DND-41 (cell line): Measurements from ENCODE around the gene HACD2.

Source experiments
- EZH2 ChIP-seq: IDR thresholded peaks from 3 replicates; pipeline ENCODE4 v1.6.1; 2012; ENCODE audit warnings: borderline replicate concordance, low read depth, mild to moderate bottlenecking, moderate library complexity, low read length, inconsistent platforms; ENCODE audit not compliant: severe bottlenecking
- TF ChIP-seq, protein P1 (sequence below): IDR thresholded peaks from 2 replicates; pipeline ENCODE4 v1.5.1; 2012; ENCODE audit warnings: borderline replicate concordance, low read length, moderate library complexity, mild to moderate bottlenecking; ENCODE audit not compliant: poor library complexity, severe bottlenecking; ENCODE audit errors: extremely low read depth

DNA sequence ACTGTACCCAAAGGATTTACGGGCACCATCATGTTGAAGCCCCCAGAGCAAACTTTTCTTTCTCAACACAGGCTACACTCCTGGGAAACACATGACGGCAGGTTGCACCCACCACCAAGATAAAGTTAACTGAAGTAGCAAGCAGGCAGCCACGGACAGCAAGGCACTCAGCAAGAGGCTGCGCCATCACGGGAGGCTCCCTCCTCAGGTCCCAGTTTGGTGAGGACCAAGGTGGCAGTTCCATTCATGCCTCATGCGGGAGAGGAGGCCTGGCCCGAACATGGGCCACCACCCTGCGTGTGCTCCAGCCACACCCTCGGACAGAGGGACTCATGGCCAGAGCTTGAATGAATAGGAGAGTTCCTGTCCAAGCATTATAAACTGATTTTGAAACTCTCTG, 142.7 kb downstream of the HACD2 start:
- TF ChIP-seq, protein P1, sequence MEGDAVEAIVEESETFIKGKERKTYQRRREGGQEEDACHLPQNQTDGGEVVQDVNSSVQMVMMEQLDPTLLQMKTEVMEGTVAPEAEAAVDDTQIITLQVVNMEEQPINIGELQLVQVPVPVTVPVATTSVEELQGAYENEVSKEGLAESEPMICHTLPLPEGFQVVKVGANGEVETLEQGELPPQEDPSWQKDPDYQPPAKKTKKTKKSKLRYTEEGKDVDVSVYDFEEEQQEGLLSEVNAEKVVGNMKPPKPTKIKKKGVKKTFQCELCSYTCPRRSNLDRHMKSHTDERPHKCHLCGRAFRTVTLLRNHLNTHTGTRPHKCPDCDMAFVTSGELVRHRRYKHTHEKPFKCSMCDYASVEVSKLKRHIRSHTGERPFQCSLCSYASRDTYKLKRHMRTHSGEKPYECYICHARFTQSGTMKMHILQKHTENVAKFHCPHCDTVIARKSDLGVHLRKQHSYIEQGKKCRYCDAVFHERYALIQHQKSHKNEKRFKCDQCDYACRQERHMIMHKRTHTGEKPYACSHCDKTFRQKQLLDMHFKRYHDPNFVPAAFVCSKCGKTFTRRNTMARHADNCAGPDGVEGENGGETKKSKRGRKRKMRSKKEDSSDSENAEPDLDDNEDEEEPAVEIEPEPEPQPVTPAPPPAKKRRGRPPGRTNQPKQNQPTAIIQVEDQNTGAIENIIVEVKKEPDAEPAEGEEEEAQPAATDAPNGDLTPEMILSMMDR, result no peak
- no peak for TF ChIP-seq EZH2
